HCT116 (cell line): ENCODE measurements around the gene NASP. TPM values are rescaled to one million over a fixed set of nuclear protein-coding genes. Genes with fewer than 3 reads are reported as not detected.

Experiments used
- ATAC-seq: fragments of 200-7000 bp; cut with Tn5 transposase; 2 replicates; pipeline ENCODE4 v1.9.1; 2020; ENCODE audit warnings: mild to moderate bottlenecking, moderate library complexity
- BruUV-seq: library from RNA; stranded (reverse); fragments of 400-500 nt; replicated peaks from 2 replicates; lab custom pipeline; 2021; lab: Mats Ljungman, UMichigan
- CTCF ChIA-PET: fragments of 300-600 bp; sonication (Branson Sonifier 250); formaldehyde crosslinking; loops from one replicate; lab custom pipeline; 2021; ENCODE audit warnings: antibody characterized with exemption; lab: Charles Lee
- POLR2A ChIA-PET: fragments of 300-600, 350-600 bp; sonication (Branson Sonifier 250); formaldehyde crosslinking; loops from one replicate; lab custom pipeline; 2021; ENCODE audit warnings: antibody characterized with exemption; lab: Charles Lee
- RAD21 ChIA-PET, 2 experiments: fragments of 300-600 bp; sonication (Branson Sonifier 250); formaldehyde crosslinking; loops; one replicate each; lab custom pipeline; 2023; ENCODE audit warnings: low total read pairs in 2 of 2; ENCODE audit not compliant: uncharacterized antibody in 2 of 2, unreplicated experiment in 2 of 2, low non-redundant PET in 1 of 2; lab: Charles Lee
- DNase-seq: peaks from one replicate; pipeline ENCODE4 v3.0.0-alpha.2; 2010; ENCODE audit warnings: low read depth, low spot score
- H2AFZ ChIP-seq: fragments of 200-600 bp; shearing (Covaris generic), sonication (generic); 2 replicates; pipeline ENCODE4 v1.6.1; 2017; ENCODE audit warnings: low read depth, mixed run types, mixed read lengths, antibody characterized with exemption, low read length; ENCODE audit not compliant: poor library complexity, severe bottlenecking
- H3K27ac ChIP-seq: 2 replicates; pipeline ENCODE4 v1.5.1; 2012; ENCODE audit warnings: low read depth, low read length
- H3K27me3 ChIP-seq: fragments of 200-600 bp; sonication (generic); 2 replicates; pipeline ENCODE4 v1.6.1; 2016; ENCODE audit warnings: mixed run types, low read length, mixed read lengths; ENCODE audit not compliant: insufficient read depth
- H3K36me3 ChIP-seq, 2 experiments: fragments of 200-500 bp in 1 of 2; fragments of 200-600 bp in 1 of 2; sonication (Bioruptor generic) in 1 of 2; sonication (generic) in 1 of 2; 2 replicates each; pipeline versions ENCODE4 v1.5.1 to v1.6.1; 2014 to 2016; ENCODE audit warnings: low read length in 2 of 2, inconsistent platforms in 1 of 2, mixed read lengths in 1 of 2, mixed run types in 1 of 2; ENCODE audit not compliant: insufficient read depth in 2 of 2, control insufficient read depth in 1 of 2
- H3K4me1 ChIP-seq, 2 experiments: fragments of 200-600 bp in 1 of 2; sonication (generic) in 1 of 2; 2 replicates each; pipeline versions ENCODE4 v1.5.1 to v1.6.1; 2012 to 2017; ENCODE audit warnings: low read length in 2 of 2, inconsistent platforms in 1 of 2, mild to moderate bottlenecking in 1 of 2, mixed read lengths in 1 of 2, mixed run types in 1 of 2, moderate library complexity in 1 of 2; ENCODE audit not compliant: insufficient read depth in 2 of 2, control insufficient read depth in 1 of 2
- H3K4me2 ChIP-seq: fragments of 200-600 bp; sonication (generic); 2 replicates; pipeline ENCODE4 v1.6.1; 2017; ENCODE audit warnings: mixed run types, low read length, mixed read lengths
- H3K4me3 ChIP-seq, 2 experiments: fragments of 200-600 bp in 1 of 2; sonication (generic) in 1 of 2; replicated peaks in 1 of 2; 2 replicates each; pipeline ENCODE4 v1.5.1; 2011 to 2016; ENCODE audit warnings: low read length in 2 of 2, control low read depth in 1 of 2, low read depth in 1 of 2, mild to moderate bottlenecking in 1 of 2, mixed read lengths in 1 of 2, mixed run types in 1 of 2
- H3K79me2 ChIP-seq: fragments of 200-600 bp; sonication (generic); 2 replicates; pipeline ENCODE4 v1.6.1; 2017; ENCODE audit warnings: mild to moderate bottlenecking, mixed run types, low read length, moderate library complexity, mixed read lengths; ENCODE audit not compliant: insufficient read depth
- H3K9ac ChIP-seq: fragments of 200-600 bp; sonication (generic); 2 replicates; pipeline ENCODE4 v1.6.1; 2016; ENCODE audit warnings: low read length, mixed read lengths
- H3K9me2 ChIP-seq: fragments of 200-600 bp; sonication (generic), shearing (Covaris generic); 2 replicates; pipeline ENCODE4 v1.6.1; 2017; ENCODE audit warnings: mixed run types, mild to moderate bottlenecking, moderate library complexity; ENCODE audit not compliant: insufficient read depth
- H3K9me3 ChIP-seq, 2 experiments: fragments of 200-500 bp in 1 of 2; fragments of 200-600 bp in 1 of 2; sonication (Bioruptor generic) in 1 of 2; sonication (generic) in 1 of 2; 2 replicates each; pipeline ENCODE4 v1.6.1; 2014 to 2017; ENCODE audit warnings: low read length in 2 of 2, mixed read lengths in 2 of 2, inconsistent platforms in 1 of 2, low read depth in 1 of 2, mild to moderate bottlenecking in 1 of 2, mixed run types in 1 of 2, moderate library complexity in 1 of 2; ENCODE audit not compliant: control insufficient read depth in 1 of 2, insufficient read depth in 1 of 2
- H4K20me1 ChIP-seq: fragments of 200-600 bp; sonication (generic), shearing (Covaris generic); 2 replicates; pipeline ENCODE4 v1.6.1; 2017; ENCODE audit warnings: mixed run types, mild to moderate bottlenecking, moderate library complexity; ENCODE audit not compliant: insufficient read depth
- ATF3 ChIP-seq: IDR thresholded peaks from 2 replicates; pipeline ENCODE4 v1.6.1; 2012
- CBX3 ChIP-seq: IDR thresholded peaks from 2 replicates; pipeline ENCODE4 v1.6.1; 2012; ENCODE audit warnings: low read depth
- EGR1 ChIP-seq: IDR thresholded peaks from 2 replicates; pipeline ENCODE4 v1.6.1; 2012; ENCODE audit warnings: low read depth
- ELF1 ChIP-seq: IDR thresholded peaks from 2 replicates; pipeline ENCODE4 v1.6.1; 2012; ENCODE audit warnings: low read depth, borderline replicate concordance
- EZH2 ChIP-seq: fragments of 200-600 bp; sonication (generic); IDR thresholded peaks from 2 replicates; pipeline ENCODE4 v1.6.1; 2017; ENCODE audit warnings: antibody characterized with exemption, mixed run types
- EZH2phosphoT487 ChIP-seq: fragments of 200-600 bp; IDR thresholded peaks from 2 replicates; pipeline ENCODE4 v1.6.1; 2018; ENCODE audit warnings: antibody characterized with exemption, borderline replicate concordance
- FOSL1 ChIP-seq: IDR thresholded peaks from 2 replicates; pipeline ENCODE4 v1.6.1; 2012; ENCODE audit warnings: low read depth
- RAD21 ChIP-seq: IDR thresholded peaks from 2 replicates; pipeline ENCODE4 v1.6.1; 2012; ENCODE audit warnings: low read depth, mild to moderate bottlenecking
- REST ChIP-seq: IDR thresholded peaks from 2 replicates; pipeline ENCODE4 v1.6.1; 2012; ENCODE audit warnings: low read depth
- SIN3A ChIP-seq: IDR thresholded peaks from 2 replicates; pipeline ENCODE4 v1.6.1; 2012; ENCODE audit warnings: low read depth
- SP1 ChIP-seq: IDR thresholded peaks from 2 replicates; pipeline ENCODE4 v1.6.1; 2012; ENCODE audit warnings: low read depth
- ZFX ChIP-seq: fragments of 450-650 bp; IDR thresholded peaks from 2 replicates; pipeline ENCODE4 v1.6.1; 2017
- intact Hi-C: fragments of 100-400 bp; cut with micrococcal nuclease; formaldehyde crosslinking; loops from 2 replicates; pipeline ENCODE4 v1.10.0; 2022
- total RNA-seq: library from RNA; stranded (reverse); gene quantifications from one replicate; pipeline ENCODE4 v1.2.1, GENCODE V29; 2021; ENCODE audit not compliant: unreplicated experiment
- TF ChIP-seq, protein P1 (sequence below): IDR thresholded peaks from 2 replicates; pipeline ENCODE4 v1.6.1; 2012
- TF ChIP-seq, protein P2 (sequence below): IDR thresholded peaks from 2 replicates; pipeline ENCODE4 v1.6.1; 2011; ENCODE audit warnings: mild to moderate bottlenecking, low read length, moderate library complexity; ENCODE audit not compliant: insufficient replicate concordance; ENCODE audit errors: extremely low read depth
- TF ChIP-seq, protein P3 (sequence below), 3 experiments: fragments of 200-600 bp in 1 of 3; sonication (generic) in 1 of 3; IDR thresholded peaks in 2 of 3; conservative IDR thresholded peaks in 1 of 3; 2 replicates each; pipeline ENCODE4 v1.5.1; 2012 to 2017; ENCODE audit warnings: low read depth in 2 of 3, low read length in 2 of 3, antibody characterized with exemption in 1 of 3, borderline replicate concordance in 1 of 3, control low read depth in 1 of 3, mild to moderate bottlenecking in 1 of 3, mixed read lengths in 1 of 3, mixed run types in 1 of 3, moderate library complexity in 1 of 3; ENCODE audit not compliant: insufficient read depth in 1 of 3

Gene NASP
- total RNA-seq, 1 experiment from 2014 or later = 185 TPM

- DNase-seq (no peak), ATAC-seq (no peak)
- Histone ChIP-seq H3K36me3 (peaks cover 21 to 27% of the 10 kb centered on the region in 2 experiments), H3K4me2 (no peak overlapping the region), H2AFZ (no peak overlapping the region), H3K27ac (no peak overlapping the region), H3K4me1 (no peaks in the 10 kb centered on the region), H3K4me3 (no peak overlapping the region), H3K9ac (no peak overlapping the region), H3K9me2 (no peaks in the 10 kb centered on the region), H4K20me1 (no peaks in the 10 kb centered on the region), H3K9me3 (no peaks in the 10 kb centered on the region), H3K79me2 (peaks cover 3% of the 10 kb centered on the region; the same call in 1 of the 2 replicates), H3K27me3 (no peaks in the 10 kb centered on the region)
- intact Hi-C loops = loop anchor here (1.0 to 5.0 kb wide), 7 partner anchors 48 to 783 kb away; partner anchors contain the start of genes BEST4, MUTYH and TOE1
- no TSS peak for BruUV-seq
- TF ChIP-seq RAD21 (no peak), CBX3 (no peak), SP1 (no peak), EZH2phosphoT487 (no peak), FOSL1 (no peak), REST (no peak), ZFX (no peak), SIN3A (no peak), ELF1 (no peak), EGR1 (no peak), ATF3 (no peak), EZH2 (no peak)
- TF ChIP-seq, protein P1, sequence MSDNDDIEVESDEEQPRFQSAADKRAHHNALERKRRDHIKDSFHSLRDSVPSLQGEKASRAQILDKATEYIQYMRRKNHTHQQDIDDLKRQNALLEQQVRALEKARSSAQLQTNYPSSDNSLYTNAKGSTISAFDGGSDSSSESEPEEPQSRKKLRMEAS = no peak
- TF ChIP-seq, protein P2, sequence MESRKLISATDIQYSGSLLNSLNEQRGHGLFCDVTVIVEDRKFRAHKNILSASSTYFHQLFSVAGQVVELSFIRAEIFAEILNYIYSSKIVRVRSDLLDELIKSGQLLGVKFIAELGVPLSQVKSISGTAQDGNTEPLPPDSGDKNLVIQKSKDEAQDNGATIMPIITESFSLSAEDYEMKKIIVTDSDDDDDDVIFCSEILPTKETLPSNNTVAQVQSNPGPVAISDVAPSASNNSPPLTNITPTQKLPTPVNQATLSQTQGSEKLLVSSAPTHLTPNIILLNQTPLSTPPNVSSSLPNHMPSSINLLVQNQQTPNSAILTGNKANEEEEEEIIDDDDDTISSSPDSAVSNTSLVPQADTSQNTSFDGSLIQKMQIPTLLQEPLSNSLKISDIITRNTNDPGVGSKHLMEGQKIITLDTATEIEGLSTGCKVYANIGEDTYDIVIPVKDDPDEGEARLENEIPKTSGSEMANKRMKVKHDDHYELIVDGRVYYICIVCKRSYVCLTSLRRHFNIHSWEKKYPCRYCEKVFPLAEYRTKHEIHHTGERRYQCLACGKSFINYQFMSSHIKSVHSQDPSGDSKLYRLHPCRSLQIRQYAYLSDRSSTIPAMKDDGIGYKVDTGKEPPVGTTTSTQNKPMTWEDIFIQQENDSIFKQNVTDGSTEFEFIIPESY = no peak
- TF ChIP-seq, protein P3, sequence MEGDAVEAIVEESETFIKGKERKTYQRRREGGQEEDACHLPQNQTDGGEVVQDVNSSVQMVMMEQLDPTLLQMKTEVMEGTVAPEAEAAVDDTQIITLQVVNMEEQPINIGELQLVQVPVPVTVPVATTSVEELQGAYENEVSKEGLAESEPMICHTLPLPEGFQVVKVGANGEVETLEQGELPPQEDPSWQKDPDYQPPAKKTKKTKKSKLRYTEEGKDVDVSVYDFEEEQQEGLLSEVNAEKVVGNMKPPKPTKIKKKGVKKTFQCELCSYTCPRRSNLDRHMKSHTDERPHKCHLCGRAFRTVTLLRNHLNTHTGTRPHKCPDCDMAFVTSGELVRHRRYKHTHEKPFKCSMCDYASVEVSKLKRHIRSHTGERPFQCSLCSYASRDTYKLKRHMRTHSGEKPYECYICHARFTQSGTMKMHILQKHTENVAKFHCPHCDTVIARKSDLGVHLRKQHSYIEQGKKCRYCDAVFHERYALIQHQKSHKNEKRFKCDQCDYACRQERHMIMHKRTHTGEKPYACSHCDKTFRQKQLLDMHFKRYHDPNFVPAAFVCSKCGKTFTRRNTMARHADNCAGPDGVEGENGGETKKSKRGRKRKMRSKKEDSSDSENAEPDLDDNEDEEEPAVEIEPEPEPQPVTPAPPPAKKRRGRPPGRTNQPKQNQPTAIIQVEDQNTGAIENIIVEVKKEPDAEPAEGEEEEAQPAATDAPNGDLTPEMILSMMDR (IDR thresholded peaks at IDR 0.05 in 2 of 3, conservative IDR thresholded peaks at IDR 0.05 in 1 of 3; ENCODE audit: borderline replicate concordance in 1 of 3, insufficient read depth in 1 of 3, low read depth in 2 of 3, low read length in 2 of 3) = no peak
- CTCF ChIA-PET = interaction anchor here (0.9 to 4.0 kb wide), 3 partner anchors 13 to 556 kb away, joined by 3 to 28 read pairs (median 4); no protein-coding TSS in a partner anchor
- RAD21 ChIA-PET = no interaction called here
- POLR2A ChIA-PET = no interaction called here
These were observed 13.2 kb upstream of the NASP start for GRCh38 chr1:45570631-45571030.
